HL-60 (cell line): Measurements from ENCODE around the gene PPP1R36.

Experiments used
- DNase-seq, 2 experiments: peaks; one replicate each; pipeline ENCODE4 v3.0.0-alpha.2; 2010 to 2020; ENCODE audit warnings: low read depth in 1 of 2, low spot score in 1 of 2
- H3K27ac ChIP-seq: fragments of 250-450 bp; sonication (Bioruptor Pico); replicated peaks from 2 replicates; pipeline ENCODE4 v1.5.1; 2020; ENCODE audit warnings: mild to moderate bottlenecking, moderate library complexity
- H3K27me3 ChIP-seq: fragments of 250-450 bp; sonication (Bioruptor Pico); 2 replicates; pipeline ENCODE4 v1.5.1; 2021; ENCODE audit warnings: mild to moderate bottlenecking, moderate library complexity; ENCODE audit not compliant: insufficient read depth, poor library complexity, severe bottlenecking
- H3K4me3 ChIP-seq: replicated peaks from 2 replicates; pipeline ENCODE4 v1.5.1; 2011; ENCODE audit warnings: mild to moderate bottlenecking, control low read depth, low read length; ENCODE audit not compliant: insufficient read depth
- CTCF ChIP-seq: IDR thresholded peaks from one replicate; pipeline ENCODE4 v1.5.1; 2011; ENCODE audit warnings: low read length, control low read depth, inconsistent platforms; ENCODE audit not compliant: insufficient read depth
- GABPA ChIP-seq: IDR thresholded peaks from 2 replicates; pipeline ENCODE4 v1.6.1; 2012; ENCODE audit warnings: low read depth
- POLR2AphosphoS5 ChIP-seq: IDR thresholded peaks from 2 replicates; pipeline ENCODE4 v1.6.1; 2012; ENCODE audit warnings: low read depth
- REST ChIP-seq: IDR thresholded peaks from 2 replicates; pipeline ENCODE4 v1.6.1; 2012; ENCODE audit warnings: low read depth; ENCODE audit not compliant: insufficient replicate concordance
- SPI1 ChIP-seq: IDR thresholded peaks from 2 replicates; pipeline ENCODE4 v1.6.1; 2012; ENCODE audit warnings: low read depth, mild to moderate bottlenecking, borderline replicate concordance
- long read RNA-seq: library from polyadenylated mRNA; unstranded; transcript quantifications from one replicate; pipeline ENCODE4 v2.0.0, GENCODE V29; 2020

Gene PPP1R36
- long read RNA-seq, result 0 reads

GRCh38 chr14:64549791-64550620 is at the start of gene PPP1R36:
Gene PPP1R36 (plus strand): TSS chr14:64549961. CDS start chr14:64549998, 37 bp downstream.
- H3K4me3 ChIP-seq, result no peak within 1 kb of the TSS; the same call in 1 of the 2 replicates
- peaks cover 4% of the 10 kb centered on the region for H3K27me3 ChIP-seq
- no peak within 1 kb of the TSS for H3K27ac ChIP-seq
- DNase-seq, result peak in 1 of 2 experiments; percentile 8
- TF ChIP-seq POLR2AphosphoS5 (no peak), CTCF (no peak), REST (no peak), SPI1 (no peak)

- no peak for TF ChIP-seq GABPA
- no peak for TF ChIP-seq REST
- TF ChIP-seq CTCF, result no peak
- TF ChIP-seq POLR2AphosphoS5, result no peak
- TF ChIP-seq SPI1, result no peak
- Histone ChIP-seq H3K4me3 (no peak overlapping the region), H3K27me3 (no peaks in the 10 kb centered on the region), H3K27ac (no peak overlapping the region)
- DNase-seq, result no peak
These were observed 49.7 kb upstream of the PPP1R36 start for GRCh38 chr14:64500088-64500487.

- Histone ChIP-seq H3K27ac (no peak overlapping the region), H3K4me3 (no peak overlapping the region), H3K27me3 (no peaks in the 10 kb centered on the region)
- TF ChIP-seq GABPA, result no peak
- TF ChIP-seq POLR2AphosphoS5, result no peak
- no peak for TF ChIP-seq SPI1
- no peak for TF ChIP-seq REST
- no peak for TF ChIP-seq CTCF
- DNase-seq, result no peak
These were observed 48.2 kb upstream of the PPP1R36 start for GRCh38 chr14:64501411-64502171.
